NT2/D1 (cell line): ENCODE data around the gene NDUFAF7.

Experiments used
- YY1 ChIP-seq: IDR thresholded peaks from 2 replicates; pipeline ENCODE4 v1.6.1; 2011; ENCODE audit not compliant: insufficient read length, insufficient read depth
- ZNF274 ChIP-seq: IDR thresholded peaks from 2 replicates; pipeline ENCODE4 v1.6.1; 2011; ENCODE audit warnings: mild to moderate bottlenecking, low read depth, low read length

GRCh38 chr2:37267685-37268084 is 36.2 kb downstream of the NDUFAF7 start:
- TF ChIP-seq YY1 = no peak
- TF ChIP-seq ZNF274 = no peak
